WTC11 (cell line): Measurements from ENCODE around the gene MAS1L. TPM values are rescaled to one million over a fixed set of nuclear protein-coding genes. Genes with fewer than 3 reads are reported as not detected.

Source experiments
- ATAC-seq: fragments of 200-7000 bp; cut with Tn5 transposase; 2 replicates; pipeline ENCODE4 v1.10.0; 2021; ENCODE audit warnings: mild to moderate bottlenecking, moderate library complexity
- CTCF ChIA-PET: fragments of 300-600 bp; sonication (Branson Sonifier 250); formaldehyde crosslinking; loops from one replicate; lab custom pipeline; 2021; ENCODE audit warnings: antibody characterized with exemption; lab: Charles Lee
- POLR2A ChIA-PET: fragments of 350-600 bp; sonication (Branson Sonifier 250); formaldehyde crosslinking; loops from one replicate; lab custom pipeline; 2021; ENCODE audit warnings: antibody characterized with exemption; lab: Charles Lee
- DNase-seq: peaks from one replicate; pipeline ENCODE4 v3.0.0; 2021; ENCODE audit warnings: low spot score
- H3K27ac Mint-ChIP-seq: 2 replicates; pipeline ENCODE4 v1.8.0; 2021; ENCODE audit warnings: mixed read lengths
- H3K27me3 Mint-ChIP-seq: 2 replicates; pipeline ENCODE4 v1.8.0; 2021; ENCODE audit warnings: low read depth, mild to moderate bottlenecking, moderate library complexity, mixed read lengths
- H3K36me3 Mint-ChIP-seq: 2 replicates; pipeline ENCODE4 v1.8.0; 2021; ENCODE audit warnings: mixed read lengths
- H3K4me1 Mint-ChIP-seq: 2 replicates; pipeline ENCODE4 v1.8.0; 2022; ENCODE audit warnings: mixed read lengths
- H3K4me3 Mint-ChIP-seq: 2 replicates; pipeline ENCODE4 v1.8.0; 2021; ENCODE audit warnings: mild to moderate bottlenecking, moderate library complexity, mixed read lengths
- H3K9me3 Mint-ChIP-seq: 2 replicates; pipeline ENCODE4 v1.8.0; 2021; ENCODE audit warnings: mixed read lengths
- ATF3 ChIP-seq: sonication (generic); formaldehyde crosslinking; conservative IDR thresholded peaks from 2 replicates; pipeline ENCODE4 v1.8.1; 2022; ENCODE audit warnings: mild to moderate bottlenecking, missing genetic modification reagents
- E2F4 ChIP-seq: sonication (generic); formaldehyde crosslinking; IDR thresholded peaks from 2 replicates; pipeline ENCODE4 v1.8.1; 2022; ENCODE audit warnings: low read depth, mild to moderate bottlenecking, moderate library complexity, missing genetic modification reagents, borderline replicate concordance
- EMX1 ChIP-seq: fragments of 250-450 bp; sonication (Bioruptor Pico); IDR thresholded peaks from 2 replicates; pipeline ENCODE4 v1.8.0; 2021; ENCODE audit warnings: mild to moderate bottlenecking
- FOXK1 ChIP-seq: sonication (generic); formaldehyde crosslinking; IDR thresholded peaks from 2 replicates; pipeline ENCODE4 v1.8.0; 2022; ENCODE audit warnings: mild to moderate bottlenecking, moderate library complexity, missing genetic modification reagents
- GABPB1 ChIP-seq: sonication (generic); formaldehyde crosslinking; IDR thresholded peaks from 2 replicates; pipeline ENCODE4 v1.8.1; 2023; ENCODE audit warnings: mild to moderate bottlenecking, missing genetic modification reagents
- GRHL2 ChIP-seq: fragments of 250-450 bp; sonication (Bioruptor Pico); IDR thresholded peaks from 2 replicates; pipeline ENCODE4 v1.8.0; 2022; ENCODE audit warnings: mild to moderate bottlenecking, moderate library complexity; ENCODE audit not compliant: insufficient replicate concordance, severe bottlenecking
- IRF2 ChIP-seq: sonication (generic); formaldehyde crosslinking; IDR thresholded peaks from 2 replicates; pipeline ENCODE4 v1.8.0; 2022; ENCODE audit warnings: low read depth, missing genetic modification reagents, borderline replicate concordance
- MAX ChIP-seq: sonication (generic); formaldehyde crosslinking; IDR thresholded peaks from 2 replicates; pipeline ENCODE4 v1.8.0; 2022; ENCODE audit warnings: mild to moderate bottlenecking, missing genetic modification reagents
- MYBL2 ChIP-seq: sonication (generic); formaldehyde crosslinking; IDR thresholded peaks from 2 replicates; pipeline ENCODE4 v1.8.1; 2023; ENCODE audit warnings: mild to moderate bottlenecking, moderate library complexity, missing genetic modification reagents
- OVOL2 ChIP-seq: fragments of 250-450 bp; sonication (Bioruptor Pico); IDR thresholded peaks from 2 replicates; pipeline ENCODE4 v1.9.0; 2021; ENCODE audit warnings: mild to moderate bottlenecking, borderline replicate concordance
- PRDM15 ChIP-seq: sonication (generic); formaldehyde crosslinking; IDR thresholded peaks from 2 replicates; pipeline ENCODE4 v1.8.0; 2022; ENCODE audit warnings: missing genetic modification reagents
- RELA ChIP-seq: sonication (generic); formaldehyde crosslinking; IDR thresholded peaks from 2 replicates; pipeline ENCODE4 v1.8.1; 2022; ENCODE audit warnings: missing genetic modification reagents, mild to moderate bottlenecking, borderline replicate concordance
- SMAD3 ChIP-seq: sonication (generic); formaldehyde crosslinking; IDR thresholded peaks from 2 replicates; pipeline ENCODE4 v1.8.0; 2022; ENCODE audit warnings: missing genetic modification reagents, mild to moderate bottlenecking, borderline replicate concordance
- ZBTB21 ChIP-seq: sonication (generic); formaldehyde crosslinking; IDR thresholded peaks from 2 replicates; pipeline ENCODE4 v1.8.1; 2023; ENCODE audit warnings: mild to moderate bottlenecking, missing genetic modification reagents, borderline replicate concordance
- ZNF121 ChIP-seq: sonication (generic); formaldehyde crosslinking; IDR thresholded peaks from 2 replicates; pipeline ENCODE4 v1.8.0; 2023; ENCODE audit warnings: missing genetic modification reagents
- ZNF423 ChIP-seq: fragments of 250-450 bp; sonication (Bioruptor Pico); IDR thresholded peaks from 2 replicates; pipeline ENCODE4 v2.1.2; 2022; ENCODE audit warnings: mild to moderate bottlenecking, moderate library complexity
- ZNF532 ChIP-seq: fragments of 250-450 bp; sonication (Bioruptor Pico); IDR thresholded peaks from 2 replicates; pipeline ENCODE4 v1.9.0; 2021; ENCODE audit warnings: mild to moderate bottlenecking, borderline replicate concordance
- ZNF671 ChIP-seq: fragments of 250-450 bp; sonication (Bioruptor Pico); IDR thresholded peaks from 2 replicates; pipeline ENCODE4 v1.8.0; 2021; ENCODE audit warnings: mild to moderate bottlenecking
- total RNA-seq: library from RNA; stranded (reverse); gene quantifications from 3 replicates; pipeline ENCODE4 v1.2.3, GENCODE V29; 2021
- TF ChIP-seq, protein P1 (sequence below): fragments of 250-450 bp; sonication (Bioruptor Pico); IDR thresholded peaks from 2 replicates; pipeline ENCODE4 v2.1.2; 2022; ENCODE audit warnings: mild to moderate bottlenecking, moderate library complexity
- TF ChIP-seq, protein P2 (sequence below): sonication (generic); formaldehyde crosslinking; IDR thresholded peaks from 2 replicates; pipeline ENCODE4 v1.8.1; 2023; ENCODE audit warnings: mild to moderate bottlenecking, missing genetic modification reagents

MAS1L gene
- total RNA-seq, 1 experiment from 2014 or later, result not detected

GRCh38 chr6:29516108-29516507, 28.4 kb upstream of the MAS1L start:
- Mint-ChIP-seq H3K9me3 (peaks cover 27% of the 10 kb centered on the region), H3K27ac (no peak overlapping the region), H3K4me1 (no peaks in the 10 kb centered on the region), H3K4me3 (no peak overlapping the region), H3K27me3 (no peaks in the 10 kb centered on the region; the same call in 1 of the 2 replicates)
- no peak for ATAC-seq
- no peak for DNase-seq
- POLR2A ChIA-PET, result no interaction called here
- CTCF ChIA-PET, result no interaction called here
- TF ChIP-seq SMAD3 (CRISPR knock-in tag) (no peak), ZNF671 (CRISPR knock-in tag) (no peak), PRDM15 (no peak), ZNF423 (CRISPR knock-in tag) (no peak), MYBL2 (CRISPR knock-in tag) (no peak), ATF3 (CRISPR knock-in tag) (no peak), GABPB1 (CRISPR knock-in tag) (no peak), ZNF532 (CRISPR knock-in tag) (no peak), ZNF121 (no peak), RELA (CRISPR knock-in tag) (no peak), OVOL2 (CRISPR knock-in tag) (no peak), IRF2 (CRISPR knock-in tag) (no peak), E2F4 (CRISPR knock-in tag) (no peak), GRHL2 (CRISPR knock-in tag) (no peak), MAX (CRISPR knock-in tag) (no peak), EMX1 (CRISPR knock-in tag) (no peak), FOXK1 (no peak), ZBTB21 (CRISPR knock-in tag) (no peak)
- TF ChIP-seq, protein P1, sequence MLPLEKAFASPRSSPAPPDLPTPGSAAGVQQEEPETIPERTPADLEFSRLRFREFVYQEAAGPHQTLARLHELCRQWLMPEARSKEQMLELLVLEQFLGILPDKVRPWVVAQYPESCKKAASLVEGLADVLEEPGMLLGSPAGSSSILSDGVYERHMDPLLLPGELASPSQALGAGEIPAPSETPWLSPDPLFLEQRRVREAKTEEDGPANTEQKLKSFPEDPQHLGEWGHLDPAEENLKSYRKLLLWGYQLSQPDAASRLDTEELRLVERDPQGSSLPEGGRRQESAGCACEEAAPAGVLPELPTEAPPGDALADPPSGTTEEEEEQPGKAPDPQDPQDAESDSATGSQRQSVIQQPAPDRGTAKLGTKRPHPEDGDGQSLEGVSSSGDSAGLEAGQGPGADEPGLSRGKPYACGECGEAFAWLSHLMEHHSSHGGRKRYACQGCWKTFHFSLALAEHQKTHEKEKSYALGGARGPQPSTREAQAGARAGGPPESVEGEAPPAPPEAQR (CRISPR knock-in tag), result no peak
- TF ChIP-seq, protein P2, sequence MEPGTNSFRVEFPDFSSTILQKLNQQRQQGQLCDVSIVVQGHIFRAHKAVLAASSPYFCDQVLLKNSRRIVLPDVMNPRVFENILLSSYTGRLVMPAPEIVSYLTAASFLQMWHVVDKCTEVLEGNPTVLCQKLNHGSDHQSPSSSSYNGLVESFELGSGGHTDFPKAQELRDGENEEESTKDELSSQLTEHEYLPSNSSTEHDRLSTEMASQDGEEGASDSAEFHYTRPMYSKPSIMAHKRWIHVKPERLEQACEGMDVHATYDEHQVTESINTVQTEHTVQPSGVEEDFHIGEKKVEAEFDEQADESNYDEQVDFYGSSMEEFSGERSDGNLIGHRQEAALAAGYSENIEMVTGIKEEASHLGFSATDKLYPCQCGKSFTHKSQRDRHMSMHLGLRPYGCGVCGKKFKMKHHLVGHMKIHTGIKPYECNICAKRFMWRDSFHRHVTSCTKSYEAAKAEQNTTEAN (CRISPR knock-in tag), result no peak
- TF ChIP-seq, all 79 proteins: peak for 0
- H3K36me3 Mint-ChIP-seq, result 0 out of 2 replicates have a peak, but pooled peaks cover 3% of the 10 kb centered on the region
